Activated CD4-positive, alpha-beta T cell treated with anti-CD3 and anti-CD28 coated beads, Interleukin-10, Interleukin-2, amounts not matched to agents 100 ng/mL and 50 ng/mL, durations not matched to agents 16 hours and 8 hours (primary cell): ENCODE results near the gene ANXA8.
"Not testable (repeated sequence)": the region's sequence is repeated elsewhere in the genome, so short reads cannot be mapped to it uniquely, and the experiment has no call there.

Source experiments
- DNase-seq: peaks from one replicate; pipeline ENCODE4 v3.0.0-alpha.2; 2020

ANXA8 gene

GRCh38 chr10:47462577-47463358, 21.1 kb downstream of the ANXA8 start:
- DNase-seq, result not testable (repeated sequence)

- DNase-seq, result not testable (repeated sequence)
Observed at GRCh38 chr10:47461261-47461687, 22.6 kb downstream of the ANXA8 start.

GRCh38 chr10:47458466-47459154, 25.3 kb downstream of the ANXA8 start:
- DNase-seq, result no peak

GRCh38 chr10:47457826-47458225, 26.1 kb downstream of the ANXA8 start:
- no peak for DNase-seq

DNA sequence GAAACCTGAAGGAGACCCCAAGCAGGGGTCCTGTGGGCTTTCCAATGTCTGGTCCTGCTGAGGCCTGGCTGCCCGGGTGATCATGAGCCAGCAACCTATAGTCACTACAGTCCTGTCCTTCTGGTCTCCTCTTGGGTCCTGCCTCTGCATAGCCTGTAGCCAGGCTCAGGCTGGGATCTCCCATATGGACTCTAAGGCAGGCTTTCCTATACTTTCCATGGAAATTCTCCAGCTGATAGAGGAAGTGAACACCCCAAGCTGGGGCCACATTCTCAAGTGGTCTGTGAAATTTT, 26.4 kb downstream of the ANXA8 start:
- no peak for DNase-seq

- no peak for DNase-seq
Observed at GRCh38 chr10:47456794-47457527, 27.0 kb downstream of the ANXA8 start.

DNA sequence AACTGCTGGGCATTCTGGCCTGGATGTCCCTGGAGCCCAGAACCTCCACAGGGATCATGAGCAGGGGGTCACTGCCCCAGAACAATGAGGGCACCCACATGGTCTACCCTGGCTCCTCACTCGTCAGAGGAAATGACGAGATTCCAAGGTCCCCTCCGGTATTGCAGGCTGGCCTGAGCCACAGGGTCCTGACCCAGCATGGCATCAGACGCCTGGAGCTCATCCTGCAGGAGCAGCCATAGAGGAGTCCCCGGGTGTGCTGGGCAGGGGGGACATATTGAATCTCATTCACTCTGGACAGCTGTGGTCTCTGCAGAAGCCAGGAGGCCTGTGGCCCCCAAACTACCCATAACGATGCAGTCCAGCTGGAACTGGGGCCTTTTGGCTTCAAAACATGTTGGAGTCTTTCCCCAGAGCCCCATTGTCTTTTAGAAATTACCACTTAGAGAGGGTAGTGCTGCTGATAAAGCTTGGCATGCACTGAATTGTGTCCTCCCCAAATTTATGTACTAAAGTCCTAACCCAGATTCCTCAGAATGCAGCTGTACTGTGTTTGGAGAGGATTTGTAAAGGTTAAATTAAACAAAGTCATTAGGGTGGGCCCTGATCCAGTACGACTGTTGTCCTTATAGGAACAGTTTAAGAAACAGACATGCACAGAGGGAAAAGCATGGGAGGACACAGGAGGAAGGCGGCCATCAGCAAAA, 27.7 kb downstream of the ANXA8 start:
- no peak for DNase-seq

DNA sequence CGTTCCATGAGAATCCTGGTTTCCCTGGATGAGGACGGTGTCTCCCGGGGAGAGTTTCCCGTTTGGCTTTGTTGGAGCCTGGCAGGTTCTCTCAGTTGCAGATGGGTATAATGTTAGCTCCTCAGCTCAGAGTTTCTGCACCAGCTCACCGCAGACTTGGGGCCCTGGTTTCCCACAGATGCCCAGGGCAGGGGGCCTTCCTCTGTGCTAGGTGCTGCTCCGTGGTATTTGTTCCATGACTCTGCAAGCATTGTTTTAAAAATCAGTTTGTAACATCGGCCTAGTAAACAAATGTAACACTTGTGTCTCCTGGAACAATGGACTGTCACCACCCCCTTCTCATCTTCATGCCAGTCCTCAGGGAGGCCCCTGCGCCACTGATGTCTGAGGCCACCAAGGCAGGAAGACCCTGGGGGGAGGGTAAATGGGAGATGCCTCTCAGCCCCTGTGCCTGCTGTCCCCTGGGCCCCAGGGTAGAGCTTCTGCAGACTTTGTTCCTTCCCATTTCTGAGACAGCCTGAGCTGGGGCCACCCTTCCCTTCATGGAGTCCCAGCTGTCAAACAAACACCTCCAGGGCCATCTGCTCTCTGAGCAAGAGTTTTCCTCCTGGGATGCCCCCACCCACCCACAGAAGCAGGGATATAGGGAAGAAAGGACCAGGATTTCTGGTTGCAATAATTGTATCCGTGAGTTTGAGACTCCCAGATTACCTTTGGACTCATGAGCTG, 28.4 kb downstream of the ANXA8 start:
- not testable (repeated sequence) for DNase-seq

DNA sequence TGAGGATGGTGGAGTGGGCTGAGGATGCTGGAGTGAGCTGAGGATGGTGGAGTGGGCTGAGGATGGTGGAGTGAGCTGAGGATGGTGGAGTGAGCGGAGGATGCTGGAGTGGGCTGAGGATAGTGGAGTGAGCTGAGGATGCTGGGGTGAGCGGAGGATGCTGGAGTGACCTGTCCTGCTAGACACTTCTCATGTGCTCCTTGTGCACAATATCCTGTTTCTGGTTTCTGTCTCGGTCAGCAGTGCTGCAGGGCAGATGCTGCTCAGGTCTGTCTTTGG, 29.2 kb downstream of the ANXA8 start:
- no peak for DNase-seq

DNA sequence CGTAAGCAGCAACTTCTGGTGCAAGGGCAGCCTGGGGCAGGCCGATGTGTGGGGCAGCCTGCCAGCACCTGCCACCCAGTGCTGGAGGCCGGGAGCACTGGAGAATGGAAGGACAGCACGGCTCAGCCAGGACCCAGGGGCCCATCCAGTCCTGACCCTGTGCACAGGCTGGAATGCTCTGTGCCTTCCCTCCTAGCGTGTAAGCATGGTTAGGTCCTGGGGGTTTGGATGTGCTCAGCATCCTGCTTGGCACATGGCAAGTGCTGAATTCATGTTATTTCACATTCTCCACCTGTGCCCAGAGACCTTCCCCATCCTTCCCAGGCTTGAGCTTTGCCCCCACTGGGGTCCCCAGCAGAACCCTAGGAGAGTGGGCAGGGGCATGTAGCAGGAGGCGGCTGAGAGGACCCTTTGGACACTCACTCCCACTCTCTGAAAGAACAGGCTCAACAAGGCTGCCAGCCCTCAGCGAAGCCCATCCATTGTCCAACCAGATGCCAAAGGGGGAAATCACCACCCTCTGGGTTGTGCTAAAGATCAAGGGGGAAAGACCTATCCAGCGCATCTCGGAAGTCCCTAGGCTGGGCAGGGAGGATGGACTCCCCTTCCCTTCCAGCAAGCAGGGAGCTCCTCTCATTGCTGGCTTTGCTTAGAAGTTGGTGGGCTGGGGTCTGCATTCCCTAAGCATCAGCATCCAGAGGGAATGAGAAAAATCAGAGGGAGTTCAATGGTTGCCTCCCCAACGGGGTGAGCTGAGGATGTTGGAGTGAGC, 29.7 kb downstream of the ANXA8 start:
- DNase-seq, result no peak

- DNase-seq, result no peak
Observed at GRCh38 chr10:47453141-47454007, 30.5 kb downstream of the ANXA8 start.

GRCh38 chr10:47452495-47453140, 31.3 kb downstream of the ANXA8 start:
- DNase-seq, result no peak

GRCh38 chr10:47451998-47452494, 31.9 kb downstream of the ANXA8 start:
- no peak for DNase-seq

- no peak for DNase-seq
Observed at GRCh38 chr10:47451273-47451997, 32.5 kb downstream of the ANXA8 start.

GRCh38 chr10:47450442-47450841, 33.5 kb downstream of the ANXA8 start:
- no peak for DNase-seq

DNA sequence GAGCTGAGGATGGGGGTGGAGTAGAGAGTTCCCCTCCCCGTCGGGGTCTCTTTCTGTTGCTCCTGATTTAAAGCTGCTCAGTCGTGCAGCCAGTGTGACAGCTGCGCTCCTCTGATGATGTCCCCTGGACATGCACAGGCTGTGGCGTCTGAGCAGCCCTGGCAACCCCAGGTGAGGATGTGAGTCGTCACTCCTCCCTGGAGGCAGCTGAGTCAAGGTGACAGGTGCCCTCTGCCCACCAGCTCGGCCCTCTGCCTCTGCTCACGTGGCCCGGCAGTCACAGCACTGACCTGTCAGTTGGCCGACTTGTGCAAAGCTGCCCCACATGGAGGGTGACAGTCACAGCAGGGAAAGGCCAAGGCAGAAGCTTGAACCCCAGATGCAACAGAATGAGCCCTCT, 33.9 kb downstream of the ANXA8 start:
- DNase-seq, result no peak

DNA sequence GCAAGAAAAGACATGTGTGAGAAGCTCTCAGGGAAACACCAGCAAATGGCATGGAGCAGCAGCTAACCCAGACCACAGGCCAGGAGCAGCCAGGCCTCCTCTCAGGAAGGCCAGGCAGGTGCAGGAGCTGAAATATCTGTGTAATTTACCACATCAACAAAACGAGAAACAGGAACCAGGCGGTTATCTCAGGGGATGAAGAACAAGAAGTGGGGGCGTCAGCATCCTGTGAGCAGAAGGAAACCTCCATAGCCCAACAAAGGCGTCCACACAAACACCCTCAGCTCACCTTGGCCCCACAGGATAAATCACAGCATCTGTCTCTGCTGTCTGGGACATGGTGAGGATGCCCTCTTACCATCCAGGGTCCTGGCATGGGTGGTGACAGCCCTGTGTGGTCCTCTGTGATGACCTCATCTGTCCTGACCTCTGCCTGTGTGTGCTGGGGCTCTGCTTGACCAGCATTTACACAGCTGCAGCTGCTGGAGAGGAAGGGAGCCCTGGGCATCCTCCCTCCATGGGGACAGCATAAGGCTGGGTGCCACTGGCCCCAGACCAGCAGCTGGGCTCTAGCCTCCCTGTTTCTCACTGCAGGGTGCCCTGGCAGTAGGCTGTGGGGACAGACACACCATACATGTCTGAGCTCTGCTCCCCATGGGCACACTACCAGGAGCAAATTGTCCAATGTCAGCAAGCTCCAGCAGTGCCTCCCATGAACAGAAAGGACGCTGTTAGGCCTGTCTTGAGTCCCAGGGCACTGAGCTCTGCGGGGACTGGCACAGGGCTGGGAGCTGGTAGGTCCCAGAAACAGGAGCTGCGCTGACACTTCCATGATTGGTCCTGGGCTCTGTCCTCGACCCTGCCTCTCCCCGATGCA, 34.6 kb downstream of the ANXA8 start:
- DNase-seq, result no peak

- DNase-seq, result no peak
Observed at GRCh38 chr10:47447705-47448104, 36.2 kb downstream of the ANXA8 start.

GRCh38 chr10:47447209-47447608, 36.7 kb downstream of the ANXA8 start:
- no peak for DNase-seq
